Neural cell (in vitro differentiated cells): Measurements from ENCODE around the gene FGF14.

Experiments
- EP300 ChIP-seq: fragments of 450-650 bp; conservative IDR thresholded peaks from 2 replicates; pipeline ENCODE4 v1.6.1; 2014; ENCODE audit warnings: antibody characterized with exemption, mild to moderate bottlenecking, moderate library complexity; ENCODE audit not compliant: poor library complexity, severe bottlenecking
- EZH2 ChIP-seq: fragments of 200-600, 300-800 bp; shearing (Covaris generic), sonication (generic); IDR thresholded peaks from 2 replicates; pipeline ENCODE4 v1.6.1; 2014; ENCODE audit warnings: antibody characterized with exemption, low read length, borderline replicate concordance, mild to moderate bottlenecking; ENCODE audit not compliant: insufficient read depth, poor library complexity, severe bottlenecking
- POLR2AphosphoS5 ChIP-seq: IDR thresholded peaks from 2 replicates; pipeline ENCODE4 v1.6.1; 2012
- RAD21 ChIP-seq: fragments of 450-650 bp; conservative IDR thresholded peaks from 2 replicates; pipeline ENCODE4 v1.6.1; 2014; ENCODE audit warnings: antibody characterized with exemption, mild to moderate bottlenecking, moderate library complexity
- TF ChIP-seq, protein P1 (sequence below): fragments of 450-650 bp; IDR thresholded peaks from 2 replicates; pipeline ENCODE4 v1.5.1; 2014; ENCODE audit warnings: antibody characterized with exemption, mild to moderate bottlenecking, moderate library complexity; ENCODE audit not compliant: poor library complexity, severe bottlenecking

- TF ChIP-seq, protein P1, sequence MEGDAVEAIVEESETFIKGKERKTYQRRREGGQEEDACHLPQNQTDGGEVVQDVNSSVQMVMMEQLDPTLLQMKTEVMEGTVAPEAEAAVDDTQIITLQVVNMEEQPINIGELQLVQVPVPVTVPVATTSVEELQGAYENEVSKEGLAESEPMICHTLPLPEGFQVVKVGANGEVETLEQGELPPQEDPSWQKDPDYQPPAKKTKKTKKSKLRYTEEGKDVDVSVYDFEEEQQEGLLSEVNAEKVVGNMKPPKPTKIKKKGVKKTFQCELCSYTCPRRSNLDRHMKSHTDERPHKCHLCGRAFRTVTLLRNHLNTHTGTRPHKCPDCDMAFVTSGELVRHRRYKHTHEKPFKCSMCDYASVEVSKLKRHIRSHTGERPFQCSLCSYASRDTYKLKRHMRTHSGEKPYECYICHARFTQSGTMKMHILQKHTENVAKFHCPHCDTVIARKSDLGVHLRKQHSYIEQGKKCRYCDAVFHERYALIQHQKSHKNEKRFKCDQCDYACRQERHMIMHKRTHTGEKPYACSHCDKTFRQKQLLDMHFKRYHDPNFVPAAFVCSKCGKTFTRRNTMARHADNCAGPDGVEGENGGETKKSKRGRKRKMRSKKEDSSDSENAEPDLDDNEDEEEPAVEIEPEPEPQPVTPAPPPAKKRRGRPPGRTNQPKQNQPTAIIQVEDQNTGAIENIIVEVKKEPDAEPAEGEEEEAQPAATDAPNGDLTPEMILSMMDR = no peak
- TF ChIP-seq POLR2AphosphoS5 (no peak), EZH2 (no peak), EP300 (no peak), RAD21 (no peak)
These were observed 167.2 kb downstream of the FGF14 start for GRCh38 chr13:102234618-102235017.
